GM12878 (cell line): ENCODE data around the gene AP1M1. TPM values are rescaled to one million over a fixed set of nuclear protein-coding genes. Genes with fewer than 3 reads are reported as not detected.

Source experiments
- ATAC-seq: fragments of 200-7000 bp; cut with Tn5 transposase; 3 replicates; pipeline ENCODE4 v1.9.1; 2020; ENCODE audit warnings: mild to moderate bottlenecking, moderate library complexity
- BruUV-seq: library from RNA; stranded (reverse); fragments of 400-500 nt; replicated peaks from 2 replicates; lab custom pipeline; 2021; lab: Mats Ljungman, UMichigan
- CTCF ChIA-PET: fragments of 300-600 bp; sonication (Branson Sonifier 250); formaldehyde crosslinking; extraction: SDS; loops from one replicate; lab custom pipeline; 2021; ENCODE audit warnings: inconsistent platforms; lab: Yijun Ruan, JAX
- POLR2A ChIA-PET: fragments of 350-600 bp; formaldehyde crosslinking; extraction: SDS; loops from one replicate; lab custom pipeline; 2021; ENCODE audit warnings: inconsistent platforms; lab: Charles Lee
- RAD21 ChIA-PET: fragments of 300-600 bp; sonication (Branson Sonifier 250); formaldehyde crosslinking; loops from one replicate; lab custom pipeline; 2023; ENCODE audit warnings: antibody characterized with exemption; ENCODE audit not compliant: unreplicated experiment; lab: Charles Lee
- SMC1A ChIA-PET: fragments of 300-600 bp; sonication (Branson Sonifier 250); formaldehyde crosslinking; loops from one replicate; lab custom pipeline; 2023; ENCODE audit not compliant: unreplicated experiment, uncharacterized antibody; lab: Charles Lee
- DNase-seq: peaks from one replicate; pipeline ENCODE4 v3.0.0-alpha.2; 2011; ENCODE audit warnings: low read depth, low spot score
- FAIRE-seq: peaks from 3 replicates; lab custom pipeline; 2011; peaks lifted over from hg19 to GRCh38; lab: Jason Lieb, UNC
- H2AFZ ChIP-seq: 2 replicates; pipeline ENCODE4 v1.6.0; 2011; ENCODE audit warnings: low read depth, low read length, control low read depth; ENCODE audit not compliant: control insufficient read depth
- H3K27ac ChIP-seq: 2 replicates; pipeline ENCODE4 v1.5.1; 2011; ENCODE audit warnings: control low read depth; ENCODE audit not compliant: control insufficient read depth, insufficient read depth
- H3K27me3 ChIP-seq, 2 experiments: replicated peaks in 1 of 2; 2 replicates each; pipeline versions ENCODE4 v1.6.0 to v1.6.1; 2011; ENCODE audit warnings: low read length in 1 of 2; ENCODE audit not compliant: control insufficient read depth in 2 of 2, insufficient read depth in 2 of 2
- H3K36me3 ChIP-seq, 2 experiments: 2 replicates each; pipeline ENCODE4 v1.5.1; 2011; ENCODE audit warnings: low read length in 1 of 2; ENCODE audit not compliant: control insufficient read depth in 2 of 2, insufficient read depth in 2 of 2
- H3K4me1 ChIP-seq: 2 replicates; pipeline ENCODE4 v1.6.1; 2011; ENCODE audit warnings: mild to moderate bottlenecking, low read length, moderate library complexity, mixed read lengths; ENCODE audit not compliant: control insufficient read depth, insufficient read depth
- H3K4me2 ChIP-seq: 2 replicates; pipeline ENCODE4 v1.6.0; 2011; ENCODE audit warnings: control low read depth; ENCODE audit not compliant: control insufficient read depth, insufficient read depth
- H3K4me3 ChIP-seq: fragments of 200-600 bp; sonication (generic); 2 replicates; pipeline ENCODE4 v1.5.1; 2016
- H3K79me2 ChIP-seq: 2 replicates; pipeline ENCODE4 v1.6.0; 2011; ENCODE audit warnings: low read length; ENCODE audit not compliant: control insufficient read depth, insufficient read depth
- H3K9ac ChIP-seq: 2 replicates; pipeline ENCODE4 v1.8.0; 2011; ENCODE audit warnings: low read length, control low read depth, mixed read lengths; ENCODE audit not compliant: control insufficient read depth, insufficient read depth
- H3K9me3 ChIP-seq: replicated peaks from 3 replicates; pipeline ENCODE4 v1.5.1; 2011; ENCODE audit warnings: mild to moderate bottlenecking, low read length; ENCODE audit not compliant: control insufficient read depth, insufficient read depth
- H4K20me1 ChIP-seq: 2 replicates; pipeline ENCODE4 v1.6.0; 2011; ENCODE audit not compliant: control insufficient read depth, insufficient read depth
- BCL3 ChIP-seq: IDR thresholded peaks from 2 replicates; pipeline ENCODE4 v1.6.1; 2011; ENCODE audit warnings: borderline replicate concordance, low read depth, mild to moderate bottlenecking, moderate library complexity, low read length; ENCODE audit not compliant: insufficient read depth, poor library complexity, severe bottlenecking
- CHD4 ChIP-seq: fragments of 200-600 bp; sonication (generic); IDR thresholded peaks from 2 replicates; pipeline ENCODE4 v1.6.1; 2016; ENCODE audit warnings: mild to moderate bottlenecking
- CREB1 ChIP-seq: IDR thresholded peaks from 2 replicates; pipeline ENCODE4 v1.6.1; 2012; ENCODE audit warnings: low read depth, mild to moderate bottlenecking, inconsistent platforms
- FOS ChIP-seq: IDR thresholded peaks from 3 replicates; pipeline ENCODE4 v1.6.1; 2011; ENCODE audit warnings: borderline replicate concordance; ENCODE audit not compliant: insufficient read length; ENCODE audit errors: extremely low read depth
- NFYB ChIP-seq: IDR thresholded peaks from 2 replicates; pipeline ENCODE4 v1.6.1; 2011; ENCODE audit warnings: low read depth, mild to moderate bottlenecking, low read length, improper control_type of control experiment, moderate library complexity; ENCODE audit not compliant: insufficient read depth
- RAD21 ChIP-seq: IDR thresholded peaks from 2 replicates; pipeline ENCODE4 v1.6.1; 2011; ENCODE audit warnings: mild to moderate bottlenecking, low read depth, low read length, moderate library complexity; ENCODE audit not compliant: insufficient read depth
- RFX5 ChIP-seq: IDR thresholded peaks from 2 replicates; pipeline ENCODE4 v1.6.1; 2011; ENCODE audit warnings: low read depth, low read length, improper control_type of control experiment
- STAT1 ChIP-seq: fragments of 450-650 bp; conservative IDR thresholded peaks from 2 replicates; pipeline ENCODE4 v1.6.1; 2014; ENCODE audit warnings: antibody characterized with exemption, mild to moderate bottlenecking
- TCF7 ChIP-seq: IDR thresholded peaks from 2 replicates; pipeline ENCODE4 v1.6.1; 2014; ENCODE audit warnings: antibody characterized with exemption, borderline replicate concordance
- ZNF24 ChIP-seq: fragments of 450-650 bp; IDR thresholded peaks from 2 replicates; pipeline ENCODE4 v1.6.1; 2017; ENCODE audit warnings: antibody characterized with exemption, mild to moderate bottlenecking
- WGBS: methylation state at CpG from one replicate; pipeline ENCODE4 v1.1.6; 2016; ENCODE audit warnings: low lambda C conversion rate; ENCODE audit not compliant: insufficient replicate concordance, insufficient coverage; ENCODE audit errors: missing lambda C conversion rate; 5-methylcytosine and 5-hydroxymethylcytosine counted together
- in situ Hi-C: fragments of 300-500 bp; cut with MboI; formaldehyde crosslinking; loops from 9 replicates; pipeline ENCODE4 v1.14.3; 2018; ENCODE audit warnings: mixed read lengths
- intact Hi-C: fragments of 100-400 bp; cut with micrococcal nuclease; formaldehyde crosslinking; loops from one replicate; pipeline ENCODE4 v1.14.2; 2022; ENCODE audit not compliant: unreplicated experiment
- polyA plus RNA-seq, 11 experiments: library from polyadenylated mRNA; depleted of rRNA in 4 of 11; unstranded in 6 of 11; stranded (reverse) in 5 of 11; fragments of >200 nt; fragmentation: Nextera tagmentation in 4 of 11; fragmentation: Illumina TruSeq in 1 of 11; extraction: Ambion mirVana in 4 of 11; extraction: Trizol in 1 of 11; gene quantifications; 1 replicate in 1 of 11; 2 replicates in 10 of 11; pipeline versions ENCODE4 v1.2.1 to v1.2.3, GENCODE V29; 2011 to 2016; ENCODE audit warnings: inconsistent platforms in 2 of 11, missing spikeins in 2 of 11, low read depth in 1 of 11
- total RNA-seq, 4 experiments: library from RNA; depleted of rRNA in 3 of 4; stranded (reverse); fragments of >200 nt in 3 of 4; fragmentation: Illumina TruSeq in 1 of 4; extraction: Trizol in 1 of 4; gene quantifications; 2 replicates each; pipeline versions ENCODE4 v1.2.1 to v1.2.3, GENCODE V29; 2013 to 2021

AP1M1 gene
- total and polyA plus RNA-seq, 10 of the 15 experiments (the other 5 are each of a cell fraction or from before 2014, with no cell fraction given): 1.0 to 116 (median 44.7) TPM

- Histone ChIP-seq H3K27me3 (no peaks in the 10 kb centered on the region), H3K9ac (no peak overlapping the region), H3K4me3 (no peak overlapping the region), H3K79me2 (no peaks in the 10 kb centered on the region), H3K27ac (no peak overlapping the region), H3K9me3 (peaks cover 19% of the 10 kb centered on the region), H3K4me2 (no peak overlapping the region), H4K20me1 (no peaks in the 10 kb centered on the region), H3K36me3 (peaks cover 16 to 34% of the 10 kb centered on the region in 2 experiments; a peak in 3 of 4 replicates), H2AFZ (no peak overlapping the region), H3K4me1 (no peaks in the 10 kb centered on the region)
- POLR2A ChIA-PET: interaction anchor here (0.8 kb wide), 1 partner anchor 25 kb away, joined by 5 read pairs; the partner anchor contains the start of gene AP1M1
- ATAC-seq (no peak), DNase-seq (no peak), FAIRE-seq (no peak)
- WGBS: 97% methylated on average over 3 of the region's 3 CpGs
- CTCF ChIA-PET: interaction anchor here (0.7 kb wide), 1 partner anchor 195 kb away, joined by 3 read pairs; no protein-coding TSS in a partner anchor
- RAD21 ChIA-PET: interaction anchor here (0.6 kb wide), 1 partner anchor 171 kb away, joined by 3 read pairs; no protein-coding TSS in a partner anchor
- SMC1A ChIA-PET: interaction anchor here (0.6 kb wide), 1 partner anchor 40 kb away, joined by 3 read pairs; no protein-coding TSS in a partner anchor
- TF ChIP-seq CHD4 (no peak), STAT1 (no peak), BCL3 (no peak), ZNF24 (no peak), TCF7 (no peak), NFYB (no peak), RAD21 (no peak), CREB1 (no peak), FOS (no peak), RFX5 (no peak)
- BruUV-seq: no TSS peak
- in situ Hi-C loops: no loop called here
- intact Hi-C loops: no loop called here
These were observed 25.1 kb downstream of the AP1M1 start for GRCh38 chr19:16222806-16223205.
